IMR-90 (cell line): ENCODE measurements around the gene PTPRN2. TPM values are rescaled to one million over a fixed set of nuclear protein-coding genes. Genes with fewer than 3 reads are reported as not detected.

ENCODE experiments used
- ATAC-seq: fragments of 200-7000 bp; cut with Tn5 transposase; 2 replicates; pipeline ENCODE4 v1.9.1; 2020; ENCODE audit warnings: low read depth, mild to moderate bottlenecking, moderate library complexity
- BruUV-seq: library from RNA; stranded (reverse); fragments of 400-500 nt; replicated peaks from 2 replicates; lab custom pipeline; 2021; lab: Mats Ljungman, UMichigan
- CTCF ChIA-PET: fragments of 300-600 bp; formaldehyde crosslinking; extraction: SDS; loops from one replicate; lab custom pipeline; 2021; ENCODE audit warnings: antibody characterized with exemption; lab: Yijun Ruan, JAX
- POLR2A ChIA-PET: fragments of 300-600 bp; sonication (Branson Sonifier 250); formaldehyde crosslinking; loops from one replicate; lab custom pipeline; 2022; ENCODE audit warnings: antibody characterized with exemption; ENCODE audit not compliant: unreplicated experiment; lab: Charles Lee
- DNase-seq: peaks from one replicate; pipeline ENCODE4 v3.0.0; 2013
- H2AFZ ChIP-seq: replicated peaks from 2 replicates; pipeline ENCODE3; 2013; ENCODE audit warnings: low read length, mild to moderate bottlenecking; ENCODE audit not compliant: poor library complexity
- H2AK5ac ChIP-seq: 2 replicates; pipeline ENCODE4 v1.6.1; 2013; ENCODE audit warnings: low read depth, low read length, inconsistent platforms
- H2AK9ac ChIP-seq: replicated peaks from 2 replicates; pipeline ENCODE3; 2013; ENCODE audit warnings: mild to moderate bottlenecking, low read depth, low read length, moderate library complexity; ENCODE audit not compliant: poor library complexity
- H2BK120ac ChIP-seq: 2 replicates; pipeline ENCODE4 v1.6.1; 2013; ENCODE audit warnings: low read depth, low read length, inconsistent platforms
- H2BK15ac ChIP-seq: 3 replicates; pipeline ENCODE4 v1.6.1; 2013; ENCODE audit warnings: low read depth, low read length, inconsistent platforms
- H2BK20ac ChIP-seq: 2 replicates; pipeline ENCODE4 v1.6.1; 2013; ENCODE audit warnings: low read depth, mild to moderate bottlenecking, inconsistent platforms, low read length, moderate library complexity
- H2BK5ac ChIP-seq: 2 replicates; pipeline ENCODE4 v1.6.1; 2013; ENCODE audit warnings: mild to moderate bottlenecking, low read depth, low read length, inconsistent platforms; ENCODE audit not compliant: poor library complexity, severe bottlenecking
- H3K14ac ChIP-seq: replicated peaks from 2 replicates; pipeline ENCODE4 v1.6.1; 2013; ENCODE audit warnings: low read depth, low read length, inconsistent platforms
- H3K18ac ChIP-seq: 2 replicates; pipeline ENCODE4 v1.6.1; 2013; ENCODE audit warnings: low read depth, low read length, control low read depth
- H3K23ac ChIP-seq: 2 replicates; pipeline ENCODE4 v1.6.1; 2013; ENCODE audit warnings: low read depth, low read length, inconsistent platforms
- H3K27ac ChIP-seq: 2 replicates; pipeline ENCODE4 v1.5.1; 2013; ENCODE audit warnings: mild to moderate bottlenecking, control low read depth, low read length; ENCODE audit not compliant: insufficient read depth
- H3K27me3 ChIP-seq: 2 replicates; pipeline ENCODE4 v1.6.1; 2013; ENCODE audit warnings: low read length; ENCODE audit not compliant: control insufficient read depth, insufficient read depth
- H3K36me3 ChIP-seq: 2 replicates; pipeline ENCODE4 v1.6.1; 2013; ENCODE audit warnings: low read length, mixed read lengths; ENCODE audit not compliant: control insufficient read depth, insufficient read depth
- H3K4ac ChIP-seq: 2 replicates; pipeline ENCODE4 v1.6.1; 2013; ENCODE audit warnings: low read depth, low read length, inconsistent platforms
- H3K4me1 ChIP-seq: 2 replicates; pipeline ENCODE4 v1.6.1; 2013; ENCODE audit warnings: low read length, mixed read lengths; ENCODE audit not compliant: control insufficient read depth, insufficient read depth
- H3K4me2 ChIP-seq: 2 replicates; pipeline ENCODE4 v1.6.1; 2013; ENCODE audit warnings: low read depth, mild to moderate bottlenecking, control low read depth, low read length, moderate library complexity
- H3K4me3 ChIP-seq: 2 replicates; pipeline ENCODE4 v1.5.1; 2013; ENCODE audit warnings: low read depth, mild to moderate bottlenecking, control low read depth, low read length, moderate library complexity; ENCODE audit not compliant: insufficient read depth
- H3K56ac ChIP-seq: 2 replicates; pipeline ENCODE4 v1.6.1; 2013; ENCODE audit warnings: low read length, inconsistent platforms; ENCODE audit not compliant: insufficient read depth; ENCODE audit errors: extremely low read depth
- H3K79me1 ChIP-seq, 2 experiments: 2 replicates each; pipeline ENCODE4 v1.6.1; 2013; ENCODE audit warnings: low read length in 2 of 2, inconsistent platforms in 1 of 2, low read depth in 1 of 2
- H3K9ac ChIP-seq: 2 replicates; pipeline ENCODE4 v1.6.1; 2013; ENCODE audit warnings: low read depth, low read length, control low read depth
- H3K9me1 ChIP-seq: 2 replicates; pipeline ENCODE4 v1.6.1; 2013; ENCODE audit warnings: low read length, inconsistent platforms; ENCODE audit not compliant: insufficient read depth
- H3K9me3 ChIP-seq: 2 replicates; pipeline ENCODE4 v1.6.1; 2013; ENCODE audit warnings: low read length; ENCODE audit not compliant: control insufficient read depth, insufficient read depth
- H4K20me1 ChIP-seq: 2 replicates; pipeline ENCODE4 v1.6.1; 2013; ENCODE audit warnings: low read length, inconsistent platforms; ENCODE audit not compliant: insufficient read depth
- H4K5ac ChIP-seq: 2 replicates; pipeline ENCODE4 v1.6.1; 2013; ENCODE audit warnings: mild to moderate bottlenecking, low read depth, low read length, control low read depth
- H4K8ac ChIP-seq, 2 experiments: 2 replicates each; pipeline ENCODE4 v1.6.1; 2013; ENCODE audit warnings: low read depth in 2 of 2, low read length in 2 of 2, control low read depth in 1 of 2, inconsistent platforms in 1 of 2
- H4K91ac ChIP-seq: 2 replicates; pipeline ENCODE4 v1.6.1; 2013; ENCODE audit warnings: low read depth, low read length, inconsistent platforms; ENCODE audit not compliant: insufficient read depth
- BHLHE40 ChIP-seq: fragments of 150-350 bp; IDR thresholded peaks from 2 replicates; pipeline ENCODE4 v1.6.1; 2016; ENCODE audit warnings: mild to moderate bottlenecking, low read depth, low read length
- CHD1 ChIP-seq: IDR thresholded peaks from 2 replicates; pipeline ENCODE4 v1.6.1; 2012; ENCODE audit warnings: low read depth, low read length, improper control_type of control experiment
- CTCF ChIP-seq: conservative IDR thresholded peaks from 2 replicates; pipeline ENCODE4 v1.5.1; 2012; ENCODE audit warnings: mild to moderate bottlenecking, low read depth, low read length, improper control_type of control experiment
- ELK1 ChIP-seq: fragments of 150-350 bp; IDR thresholded peaks from 2 replicates; pipeline ENCODE4 v1.6.1; 2016; ENCODE audit warnings: low read depth, mild to moderate bottlenecking, low read length, moderate library complexity, borderline replicate concordance
- FOS ChIP-seq: fragments of 150-350 bp; IDR thresholded peaks from 2 replicates; pipeline ENCODE4 v1.6.1; 2016; ENCODE audit warnings: low read depth, low read length
- MAFK ChIP-seq: IDR thresholded peaks from 2 replicates; pipeline ENCODE4 v1.6.1; 2012; ENCODE audit warnings: low read depth, low read length, improper control_type of control experiment
- MXI1 ChIP-seq: IDR thresholded peaks from 2 replicates; pipeline ENCODE4 v1.6.1; 2012; ENCODE audit warnings: low read depth, mild to moderate bottlenecking, low read length, moderate library complexity, borderline replicate concordance
- NFE2L2 ChIP-seq: fragments of 150-350 bp; IDR thresholded peaks from 2 replicates; pipeline ENCODE4 v1.6.1; 2016; ENCODE audit warnings: low read depth, mild to moderate bottlenecking, low read length
- POLR2A ChIP-seq: IDR thresholded peaks from 2 replicates; pipeline ENCODE4 v1.6.1; 2012; ENCODE audit warnings: mild to moderate bottlenecking, low read depth, low read length
- RAD21 ChIP-seq: IDR thresholded peaks from 2 replicates; pipeline ENCODE4 v1.6.1; 2012; ENCODE audit warnings: low read length, improper control_type of control experiment
- RCOR1 ChIP-seq: IDR thresholded peaks from 2 replicates; pipeline ENCODE4 v1.6.1; 2012; ENCODE audit warnings: mild to moderate bottlenecking, low read length, improper control_type of control experiment; ENCODE audit not compliant: insufficient replicate concordance
- SMC3 ChIP-seq: fragments of 150-350 bp; IDR thresholded peaks from 2 replicates; pipeline ENCODE4 v1.6.1; 2016; ENCODE audit warnings: low read depth, mild to moderate bottlenecking, antibody characterized with exemption, low read length, moderate library complexity
- WGBS, 2 experiments: methylation state at CpG; one replicate each; pipeline versions ENCODE4 v1.1.5 to v1.1.7; 2013; ENCODE audit warnings: missing lambda C conversion rate in 2 of 2; ENCODE audit not compliant: insufficient read length in 1 of 2; ENCODE audit errors: extremely low coverage in 2 of 2; 5-methylcytosine and 5-hydroxymethylcytosine counted together
- dilution Hi-C: fragments of 300-500 bp; cut with HindIII; formaldehyde crosslinking; loops from one replicate; pipeline ENCODE4 v1.14.3; 2018; ENCODE audit warnings: low sequenced_read_pairs; ENCODE audit not compliant: unreplicated experiment
- in situ Hi-C: fragments of 300-500 bp; cut with MboI; formaldehyde crosslinking; loops from 3 replicates; pipeline ENCODE4 v1.14.3; 2019; ENCODE audit warnings: low sequenced_read_pairs, inconsistent platforms, mixed read lengths
- intact Hi-C: fragments of 100-400 bp; cut with micrococcal nuclease; formaldehyde crosslinking; loops from 2 replicates; pipeline ENCODE4 v1.10.0; 2022
- polyA plus RNA-seq, 3 experiments: library from polyadenylated mRNA; depleted of rRNA; stranded (reverse); fragments of >200 nt; gene quantifications; 2 replicates each; pipeline ENCODE4 v1.2.3, GENCODE V29; 2012; ENCODE audit warnings: low replicate concordance in 1 of 3
- total RNA-seq: library from RNA; depleted of rRNA; stranded (reverse); fragments of >200 nt; gene quantifications from 2 replicates; pipeline ENCODE4 v1.2.3, GENCODE V29; 2012

Gene PTPRN2
- total and polyA plus RNA-seq, 2 of the 4 experiments (the other 2 are of a cell fraction): 0.03 TPM; not detected in 1

- BruUV-seq: no TSS peak
- no peak overlapping the region for H3K18ac ChIP-seq
- DNase-seq (no peak), ATAC-seq (no peak)
- H4K8ac ChIP-seq: no peak overlapping the region
- H2BK120ac ChIP-seq: no peak overlapping the region
- POLR2A ChIA-PET: no interaction called here
- in situ Hi-C loops (no loop called here), dilution Hi-C loops (no loop called here), intact Hi-C loops (no loop called here)
- peaks cover 42% of the 10 kb centered on the region for H3K9me3 ChIP-seq
- no peak overlapping the region for H2BK20ac ChIP-seq
- H3K14ac ChIP-seq: no peak overlapping the region
- H3K56ac ChIP-seq: no peak overlapping the region
- H4K5ac ChIP-seq: no peak overlapping the region
- H2AFZ ChIP-seq: no peak overlapping the region
- 75% methylated on average over 6 of the region's 16 CpGs; no CpG with 5 or more reads in 1 of the 2 experiments for WGBS, 2 experiments
- no peaks in the 10 kb centered on the region for H4K20me1 ChIP-seq
- H2BK15ac ChIP-seq: no peak overlapping the region
- H4K91ac ChIP-seq: no peak overlapping the region
- H3K27me3 ChIP-seq: no peaks in the 10 kb centered on the region
- no peaks in the 10 kb centered on the region for H3K36me3 ChIP-seq
- H3K4me2 ChIP-seq: no peak overlapping the region
- H3K23ac ChIP-seq: no peak overlapping the region
- H3K9ac ChIP-seq: no peak overlapping the region
- H3K4me3 ChIP-seq: no peak overlapping the region
- no peak overlapping the region for H3K4ac ChIP-seq
- no peaks in the 10 kb centered on the region for H3K9me1 ChIP-seq
- no peak overlapping the region for H2AK9ac ChIP-seq
- no peak overlapping the region for H2BK5ac ChIP-seq
- no peak overlapping the region for H2AK5ac ChIP-seq
- H3K27ac ChIP-seq: no peak overlapping the region
- H3K79me1 ChIP-seq: no peaks in the 10 kb centered on the region
- CTCF ChIA-PET: no interaction called here
- no peaks in the 10 kb centered on the region for H3K4me1 ChIP-seq
- TF ChIP-seq CHD1 (no peak), ELK1 (no peak), MXI1 (no peak), SMC3 (no peak), BHLHE40 (no peak), NFE2L2 (no peak), CTCF (no peak), MAFK (no peak), RAD21 (no peak), RCOR1 (no peak), FOS (no peak), POLR2A (no peak)
Observed at GRCh38 chr7:158546214-158546613, 41.4 kb downstream of the PTPRN2 start.
